Measurements from ENCODE around the gene DLG2.

DNA sequence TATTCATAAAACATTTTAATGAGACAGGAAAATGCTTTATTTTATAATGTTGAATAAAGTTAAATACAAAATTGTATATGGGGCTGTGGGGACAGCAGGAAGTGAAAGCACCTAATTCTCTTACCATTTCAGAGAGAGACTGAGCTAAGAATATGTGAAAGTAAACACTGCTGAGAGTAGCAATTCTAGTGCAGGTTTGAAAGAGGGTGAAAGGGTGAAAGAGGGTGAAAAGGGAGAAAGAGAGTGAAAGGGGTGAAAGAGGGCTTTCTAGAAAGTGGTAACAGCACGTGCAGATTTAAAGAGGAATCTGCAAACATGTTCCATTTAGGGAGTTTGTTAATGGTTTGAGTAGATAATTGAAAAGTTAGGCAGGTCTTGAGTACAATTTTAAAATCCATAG is 1689.0 kb downstream of the DLG2 start:
- TF ChIP-seq, protein P1, sequence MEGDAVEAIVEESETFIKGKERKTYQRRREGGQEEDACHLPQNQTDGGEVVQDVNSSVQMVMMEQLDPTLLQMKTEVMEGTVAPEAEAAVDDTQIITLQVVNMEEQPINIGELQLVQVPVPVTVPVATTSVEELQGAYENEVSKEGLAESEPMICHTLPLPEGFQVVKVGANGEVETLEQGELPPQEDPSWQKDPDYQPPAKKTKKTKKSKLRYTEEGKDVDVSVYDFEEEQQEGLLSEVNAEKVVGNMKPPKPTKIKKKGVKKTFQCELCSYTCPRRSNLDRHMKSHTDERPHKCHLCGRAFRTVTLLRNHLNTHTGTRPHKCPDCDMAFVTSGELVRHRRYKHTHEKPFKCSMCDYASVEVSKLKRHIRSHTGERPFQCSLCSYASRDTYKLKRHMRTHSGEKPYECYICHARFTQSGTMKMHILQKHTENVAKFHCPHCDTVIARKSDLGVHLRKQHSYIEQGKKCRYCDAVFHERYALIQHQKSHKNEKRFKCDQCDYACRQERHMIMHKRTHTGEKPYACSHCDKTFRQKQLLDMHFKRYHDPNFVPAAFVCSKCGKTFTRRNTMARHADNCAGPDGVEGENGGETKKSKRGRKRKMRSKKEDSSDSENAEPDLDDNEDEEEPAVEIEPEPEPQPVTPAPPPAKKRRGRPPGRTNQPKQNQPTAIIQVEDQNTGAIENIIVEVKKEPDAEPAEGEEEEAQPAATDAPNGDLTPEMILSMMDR (IDR thresholded peaks at IDR 0.05; ENCODE audit: low read depth, low read length, missing input control): no peak
- TF ChIP-seq GABPA (IDR thresholded peaks at IDR 0.05 in 1 of 2, conservative IDR thresholded peaks at IDR 0.05 in 1 of 2) (no peak), YY1 (IDR thresholded peaks at IDR 0.05) (no peak), TAF1 (conservative IDR thresholded peaks at IDR 0.05) (no peak), RXRA (IDR thresholded peaks at IDR 0.05) (no peak), JUND (IDR thresholded peaks at IDR 0.05) (no peak)
